Chondrocyte (in vitro differentiated cells): ENCODE data around the gene RANBP3L. TPM values are rescaled to one million over a fixed set of nuclear protein-coding genes. Genes with fewer than 3 reads are reported as not detected.

Experiments
- DNase-seq: peaks from one replicate; pipeline ENCODE4 v3.0.0; 2021; ENCODE audit warnings: mixed read lengths, low spot score
- H3K27ac Mint-ChIP-seq: one replicate; pipeline ENCODE4 v1.8.0; 2021; ENCODE audit warnings: mild to moderate bottlenecking, moderate library complexity, mixed read lengths; ENCODE audit not compliant: unreplicated experiment
- H3K27me3 Mint-ChIP-seq: 2 replicates; pipeline ENCODE4 v1.8.0; 2021; ENCODE audit warnings: low read depth, mixed read lengths
- H3K36me3 Mint-ChIP-seq: 2 replicates; pipeline ENCODE4 v1.8.0; 2021; ENCODE audit warnings: low read depth, mixed read lengths
- H3K4me1 Mint-ChIP-seq: 2 replicates; pipeline ENCODE4 v1.8.0; 2021; ENCODE audit warnings: low read depth, mild to moderate bottlenecking, mixed read lengths
- H3K4me3 Mint-ChIP-seq: one replicate; pipeline ENCODE4 v1.8.0; 2021; ENCODE audit warnings: mild to moderate bottlenecking, moderate library complexity, mixed read lengths; ENCODE audit not compliant: unreplicated experiment
- H3K9me3 Mint-ChIP-seq: 2 replicates; pipeline ENCODE4 v1.8.0; 2021; ENCODE audit warnings: low read depth, mixed read lengths
- CTCF ChIP-seq: fragments of 200-600 bp; sonication (generic); IDR thresholded peaks from 2 replicates; pipeline ENCODE4 v1.5.0; 2021; ENCODE audit warnings: antibody characterized with exemption, mild to moderate bottlenecking, moderate library complexity
- total RNA-seq: library from RNA; stranded (reverse); gene quantifications from 3 replicates; pipeline ENCODE4 v1.2.1, GENCODE V29; 2021

Gene RANBP3L
- total RNA-seq, 1 donor from 2014 or later: 1.2 TPM

- no peak overlapping the region for H3K27ac Mint-ChIP-seq
- no peaks in the 10 kb centered on the region for H3K27me3 Mint-ChIP-seq
- H3K4me1 Mint-ChIP-seq: peaks cover 10% of the 10 kb centered on the region
- H3K4me3 Mint-ChIP-seq: no peak overlapping the region
- H3K36me3 Mint-ChIP-seq: peaks cover 25% of the 10 kb centered on the region
- no peak for DNase-seq
- H3K9me3 Mint-ChIP-seq: no peaks in the 10 kb centered on the region
- peak; percentile 51 for TF ChIP-seq CTCF
These were observed 87.3 kb downstream of the RANBP3L start for GRCh38 chr5:36214436-36214835.

- peaks cover 29% of the 10 kb centered on the region for H3K36me3 Mint-ChIP-seq
- no peak for DNase-seq
These were observed 92.0 kb downstream of the RANBP3L start for GRCh38 chr5:36209664-36210063.

GRCh38 chr5:36208786-36209185 lies 92.9 kb downstream of the RANBP3L start:
- peaks cover 10% of the 10 kb centered on the region for H3K4me1 Mint-ChIP-seq
- H3K27ac Mint-ChIP-seq: no peak overlapping the region
- H3K36me3 Mint-ChIP-seq: peaks cover 29% of the 10 kb centered on the region
- H3K4me3 Mint-ChIP-seq: no peak overlapping the region
- TF ChIP-seq CTCF: no peak
- no peaks in the 10 kb centered on the region for H3K27me3 Mint-ChIP-seq
- no peak for DNase-seq
- H3K9me3 Mint-ChIP-seq: no peaks in the 10 kb centered on the region

More at GRCh38 chr5:36209664-36210063, 92.0 kb downstream of the RANBP3L start:
- TF ChIP-seq CTCF: no peak
- Mint-ChIP-seq H3K9me3 (no peaks in the 10 kb centered on the region), H3K27ac (no peak overlapping the region), H3K4me1 (peaks cover 10% of the 10 kb centered on the region), H3K4me3 (no peak overlapping the region), H3K27me3 (no peaks in the 10 kb centered on the region)

GRCh38 chr5:36206913-36207312 lies 94.8 kb downstream of the RANBP3L start:
- no peak overlapping the region for H3K4me3 Mint-ChIP-seq
- no peak for TF ChIP-seq CTCF
- H3K4me1 Mint-ChIP-seq: peaks cover 4% of the 10 kb centered on the region
- H3K27ac Mint-ChIP-seq: no peak overlapping the region
- H3K36me3 Mint-ChIP-seq: peaks cover 25% of the 10 kb centered on the region
- no peak for DNase-seq
- H3K27me3 Mint-ChIP-seq: no peaks in the 10 kb centered on the region
- H3K9me3 Mint-ChIP-seq: no peaks in the 10 kb centered on the region

- DNase-seq: no peak
- Mint-ChIP-seq H3K36me3 (peaks cover 23% of the 10 kb centered on the region), H3K27ac (no peak overlapping the region), H3K4me3 (no peak overlapping the region), H3K27me3 (no peaks in the 10 kb centered on the region), H3K9me3 (no peaks in the 10 kb centered on the region), H3K4me1 (peaks cover 4% of the 10 kb centered on the region)
- no peak for TF ChIP-seq CTCF
These were observed 96.4 kb downstream of the RANBP3L start for GRCh38 chr5:36205329-36205728.
